Nephron (organoid): Measurements from ENCODE around the gene SNRPD3.
A peak's percentile ranks its signal among the peaks of the same experiment; 100 is the strongest.

Experiments used
- H3K27ac Mint-ChIP-seq, 3 experiments: 2 replicates each; pipeline ENCODE4 v1.8.0; 2020; ENCODE audit warnings: mixed read lengths in 3 of 3, mild to moderate bottlenecking in 2 of 3, moderate library complexity in 1 of 3
- H3K27me3 Mint-ChIP-seq: 2 replicates; pipeline ENCODE4 v1.8.0; 2021; ENCODE audit warnings: low read depth, mild to moderate bottlenecking, moderate library complexity, mixed read lengths
- H3K36me3 Mint-ChIP-seq: 2 replicates; pipeline ENCODE4 v1.8.0; 2020; ENCODE audit warnings: low read depth, mixed read lengths
- H3K4me1 Mint-ChIP-seq: 2 replicates; pipeline ENCODE4 v1.8.0; 2020; ENCODE audit warnings: mixed read lengths
- H3K4me3 Mint-ChIP-seq, 3 experiments: 2 replicates each; pipeline ENCODE4 v1.8.0; 2020; ENCODE audit warnings: mild to moderate bottlenecking in 3 of 3, mixed read lengths in 3 of 3, moderate library complexity in 2 of 3
- H3K9me3 Mint-ChIP-seq: 2 replicates; pipeline ENCODE4 v1.8.0; 2020; ENCODE audit warnings: mixed read lengths
- CTCF ChIP-seq, 3 experiments: fragments of 200-600 bp; sonication (generic); IDR thresholded peaks; one replicate each; pipeline ENCODE4 v1.5.0; 2021; ENCODE audit warnings: antibody characterized with exemption in 3 of 3; ENCODE audit not compliant: unreplicated experiment in 3 of 3

Gene SNRPD3

GRCh38 chr22:24584166-24584790 is 28.5 kb downstream of the SNRPD3 start:
- Mint-ChIP-seq H3K4me1 (peaks cover 15% of the 10 kb centered on the region), H3K36me3 (peaks cover 2% of the 10 kb centered on the region), H3K4me3 (no peak overlapping the region), H3K9me3 (no peaks in the 10 kb centered on the region), H3K27ac (peak overlapping the region; percentile 88 to 97 (median 95)), H3K27me3 (no peaks in the 10 kb centered on the region)
- TF ChIP-seq CTCF (IDR thresholded peaks at IDR 0.05; ENCODE audit: unreplicated experiment in 3 of 3), result no peak

- Mint-ChIP-seq H3K36me3 (no peaks in the 10 kb centered on the region), H3K4me1 (peaks cover 15% of the 10 kb centered on the region), H3K9me3 (no peaks in the 10 kb centered on the region), H3K27ac (peak overlapping the region; percentile 88 to 97 (median 95)), H3K4me3 (no peak overlapping the region), H3K27me3 (no peaks in the 10 kb centered on the region)
- no peak for TF ChIP-seq CTCF (IDR thresholded peaks at IDR 0.05; ENCODE audit: unreplicated experiment in 3 of 3)
These were observed 29.1 kb downstream of the SNRPD3 start for GRCh38 chr22:24584871-24585411.

GRCh38 chr22:24585461-24585860 is 29.7 kb downstream of the SNRPD3 start:
- H3K4me3 Mint-ChIP-seq, result no peak overlapping the region
- peaks cover 12% of the 10 kb centered on the region for H3K4me1 Mint-ChIP-seq
- H3K36me3 Mint-ChIP-seq, result no peaks in the 10 kb centered on the region
- no peaks in the 10 kb centered on the region for H3K9me3 Mint-ChIP-seq
- TF ChIP-seq CTCF (IDR thresholded peaks at IDR 0.05; ENCODE audit: unreplicated experiment in 3 of 3), result no peak
- no peak overlapping the region for H3K27ac Mint-ChIP-seq
- H3K27me3 Mint-ChIP-seq, result no peaks in the 10 kb centered on the region

- Mint-ChIP-seq H3K36me3 (no peaks in the 10 kb centered on the region), H3K27ac (no peak overlapping the region), H3K4me3 (no peak overlapping the region), H3K4me1 (peaks cover 12% of the 10 kb centered on the region), H3K9me3 (no peaks in the 10 kb centered on the region), H3K27me3 (no peaks in the 10 kb centered on the region)
- TF ChIP-seq CTCF (IDR thresholded peaks at IDR 0.05; ENCODE audit: unreplicated experiment in 3 of 3), result no peak
These were observed 30.2 kb downstream of the SNRPD3 start for GRCh38 chr22:24585927-24586546.

- no peaks in the 10 kb centered on the region for H3K27me3 Mint-ChIP-seq
- no peaks in the 10 kb centered on the region for H3K36me3 Mint-ChIP-seq
These were observed 31.5 kb downstream of the SNRPD3 start for GRCh38 chr22:24587251-24587650.

More at GRCh38 chr22:24587251-24587650, 31.5 kb downstream of the SNRPD3 start:
- Mint-ChIP-seq H3K4me3 (no peak overlapping the region), H3K4me1 (peaks cover 14% of the 10 kb centered on the region), H3K27ac (no peak overlapping the region), H3K9me3 (no peaks in the 10 kb centered on the region)
- TF ChIP-seq CTCF (IDR thresholded peaks at IDR 0.05; ENCODE audit: unreplicated experiment in 3 of 3), result no peak
